Endothelial cell of umbilical vein (primary cell): Measurements from ENCODE around the gene AAGAB. TPM values are rescaled to one million over a fixed set of nuclear protein-coding genes. Genes with fewer than 3 reads are reported as not detected.

Source experiments
- BruUV-seq: library from RNA; stranded (reverse); fragments of 400-500 nt; replicated peaks from 2 replicates; lab custom pipeline; 2021; lab: Mats Ljungman, UMichigan
- CTCF ChIA-PET: fragments of 300-600, 350-600 bp; sonication (Branson Sonifier 250); formaldehyde crosslinking; loops from one replicate; lab custom pipeline; 2021; ENCODE audit warnings: antibody characterized with exemption, inconsistent platforms; lab: Charles Lee
- POLR2A ChIA-PET: fragments of 300-600, 350-600 bp; sonication (Branson Sonifier 250); formaldehyde crosslinking; loops from one replicate; lab custom pipeline; 2021; ENCODE audit warnings: antibody characterized with exemption, inconsistent platforms; lab: Charles Lee
- DNase-seq: peaks from one replicate; pipeline ENCODE4 v3.0.0-alpha.2; 2011; ENCODE audit warnings: low read depth, low spot score
- FAIRE-seq: peaks from 2 replicates; lab custom pipeline; 2011; peaks lifted over from hg19 to GRCh38; lab: Jason Lieb, UNC
- H2AFZ ChIP-seq: 2 replicates; pipeline ENCODE4 v1.6.0; 2012; ENCODE audit warnings: low read depth, low read length, control low read depth, inconsistent platforms
- H3K27ac ChIP-seq: 2 replicates; pipeline ENCODE4 v1.5.1; 2011; ENCODE audit warnings: low read depth, mild to moderate bottlenecking, control low read depth, low read length, moderate library complexity; ENCODE audit not compliant: insufficient read depth
- H3K27me3 ChIP-seq, 2 experiments: 2 replicates each; pipeline versions ENCODE4 v1.6.0 to v1.6.1; 2011; ENCODE audit warnings: low read length in 2 of 2, mixed read lengths in 1 of 2; ENCODE audit not compliant: control insufficient read depth in 2 of 2, insufficient read depth in 2 of 2
- H3K36me3 ChIP-seq, 2 experiments: 2 replicates in 1 of 2; 3 replicates in 1 of 2; pipeline ENCODE4 v1.5.1; 2011; ENCODE audit warnings: low read length in 2 of 2, mild to moderate bottlenecking in 1 of 2, moderate library complexity in 1 of 2; ENCODE audit not compliant: control insufficient read depth in 2 of 2, insufficient read depth in 2 of 2; ENCODE audit errors: extremely low read depth in 1 of 2
- H3K4me1 ChIP-seq: 3 replicates; pipeline ENCODE4 v1.5.1; 2011; ENCODE audit warnings: mild to moderate bottlenecking, low read length; ENCODE audit not compliant: control insufficient read depth, insufficient read depth; ENCODE audit errors: extremely low read depth
- H3K4me2 ChIP-seq: 2 replicates; pipeline ENCODE4 v1.6.1; 2011; ENCODE audit warnings: low read length, control low read depth, mixed read lengths; ENCODE audit not compliant: insufficient read depth
- H3K4me3 ChIP-seq, 3 experiments: fragments of 200-600 bp in 1 of 3; sonication (generic), shearing (Covaris generic) in 1 of 3; replicated peaks in 1 of 3; 2 replicates each; pipeline ENCODE4 v1.5.1; 2011 to 2016; ENCODE audit warnings: control low read depth in 3 of 3, low read length in 3 of 3, mild to moderate bottlenecking in 2 of 3, inconsistent platforms in 1 of 3, low read depth in 1 of 3, moderate library complexity in 1 of 3; ENCODE audit not compliant: insufficient read depth in 1 of 3
- H3K79me2 ChIP-seq: 2 replicates; pipeline ENCODE4 v1.6.0; 2012; ENCODE audit warnings: low read length, inconsistent platforms; ENCODE audit not compliant: control insufficient read depth, insufficient read depth
- H3K9ac ChIP-seq: replicated peaks from 2 replicates; pipeline ENCODE3; 2011; ENCODE audit warnings: low read length, control low read depth; ENCODE audit not compliant: insufficient read depth; ENCODE audit errors: extremely low read depth
- H3K9me1 ChIP-seq: replicated peaks from 3 replicates; pipeline ENCODE4 v1.6.0; 2011; ENCODE audit warnings: mild to moderate bottlenecking, low read length; ENCODE audit not compliant: control insufficient read depth, insufficient read depth; ENCODE audit errors: extremely low read depth
- H3K9me3 ChIP-seq: replicated peaks from 2 replicates; pipeline ENCODE4 v1.5.1; 2012; ENCODE audit warnings: low read length, inconsistent platforms; ENCODE audit not compliant: control insufficient read depth, insufficient read depth
- H4K20me1 ChIP-seq: replicated peaks from 2 replicates; pipeline ENCODE3; 2011; ENCODE audit warnings: mild to moderate bottlenecking, low read length; ENCODE audit not compliant: control insufficient read depth, insufficient read depth; ENCODE audit errors: extremely low read depth
- CTCF ChIP-seq, 2 donors: IDR thresholded peaks; 1 replicate in 1 of 2; 2 replicates in 1 of 2; pipeline ENCODE4 v1.5.1; 2011; ENCODE audit warnings: low read length in 2 of 2, mild to moderate bottlenecking in 2 of 2, moderate library complexity in 2 of 2, control low read depth in 1 of 2, inconsistent platforms in 1 of 2, low read depth in 1 of 2; ENCODE audit not compliant: insufficient read depth in 1 of 2; ENCODE audit errors: extremely low read depth in 1 of 2
- FOS ChIP-seq: IDR thresholded peaks from 2 replicates; pipeline ENCODE4 v1.6.1; 2011; ENCODE audit warnings: mild to moderate bottlenecking, low read length, moderate library complexity, borderline replicate concordance; ENCODE audit not compliant: insufficient read depth
- JUN ChIP-seq: IDR thresholded peaks from 2 replicates; pipeline ENCODE4 v1.6.1; 2011; ENCODE audit warnings: borderline replicate concordance, low read depth; ENCODE audit not compliant: insufficient read length, insufficient read depth
- MAX ChIP-seq: IDR thresholded peaks from 2 replicates; pipeline ENCODE4 v1.6.1; 2011; ENCODE audit not compliant: insufficient read depth, insufficient read length
- MYC ChIP-seq: IDR thresholded peaks from one replicate; pipeline ENCODE4 v1.6.1; 2011; ENCODE audit warnings: mild to moderate bottlenecking, low read depth, low read length
- POLR2A ChIP-seq: IDR thresholded peaks from 2 replicates; pipeline ENCODE4 v1.6.1; 2012; ENCODE audit warnings: low read depth, mild to moderate bottlenecking, control low read depth, low read length
- dilution Hi-C: fragments of 300-500 bp; cut with MboI; formaldehyde crosslinking; loops from one replicate; pipeline ENCODE4 v1.15.0; 2019; ENCODE audit warnings: low sequenced_read_pairs; ENCODE audit not compliant: extremely low pct_ligation_motif_present
- intact Hi-C: fragments of 100-400 bp; cut with micrococcal nuclease; formaldehyde crosslinking; loops from one replicate; pipeline ENCODE4 v1.10.0; 2022
- polyA plus RNA-seq, 4 experiments: library from polyadenylated mRNA; depleted of rRNA in 3 of 4; stranded (reverse) in 3 of 4; unstranded in 1 of 4; fragments of >200 nt; gene quantifications; 2 replicates each; pipeline versions ENCODE4 v1.2.1 to v1.2.3, GENCODE V29; 2011 to 2012; ENCODE audit warnings: missing spikeins in 1 of 4
- total RNA-seq: library from RNA; stranded (reverse); gene quantifications from 2 replicates; pipeline ENCODE4 v1.2.3, GENCODE V29; 2021

AAGAB gene
- total and polyA plus RNA-seq, 2 donors (not counting 3 experiments of a cell fraction or from before 2014, with no cell fraction given), result 21.2 to 42.6 TPM

GRCh38 chr15:67253549-67254237 lies 768 bp downstream of the AAGAB start:
- POLR2A ChIA-PET, result no interaction called here
- peaks cover 45% of the 10 kb centered on the region for H3K79me2 ChIP-seq
- BruUV-seq, result no TSS peak
- peak; percentile 54 for FAIRE-seq
- peak overlapping the region; percentile 84 for H2AFZ ChIP-seq
- H3K4me3 ChIP-seq, result peak overlapping the region; percentile 90 to 97 (median 95)
- dilution Hi-C loops (no loop called here), intact Hi-C loops (loop anchor here (2.0 to 5.0 kb wide), 4 partner anchors 146 to 306 kb away; partner anchors contain the start of gene SMAD3)
- peak overlapping the region; percentile 96 for H3K4me2 ChIP-seq
- no peaks in the 10 kb centered on the region for H3K9me3 ChIP-seq
- no peaks in the 10 kb centered on the region for H3K27me3 ChIP-seq
- H3K36me3 ChIP-seq, result no peaks in the 10 kb centered on the region
- H3K9me1 ChIP-seq, result no peaks in the 10 kb centered on the region
- CTCF ChIA-PET, result interaction anchor here (0.8 to 1.2 kb wide), 3 partner anchors 14 to 47 kb away, joined by 3 read pairs; no protein-coding TSS in a partner anchor
- H3K27ac ChIP-seq, result peak overlapping the region; percentile 93
- no peak for DNase-seq
- TF ChIP-seq MYC, result no peak
- TF ChIP-seq CTCF (IDR thresholded peaks at IDR 0.05; ENCODE audit: extremely low read depth in 1 of 2, insufficient read depth in 1 of 2, low read depth in 1 of 2, low read length in 2 of 2), result no peak
- no peak for TF ChIP-seq MAX
- TF ChIP-seq FOS, result no peak
- TF ChIP-seq POLR2A, result no peak
- TF ChIP-seq JUN, result no peak
- peaks cover 7% of the 10 kb centered on the region for H3K4me1 ChIP-seq
- peak overlapping the region; percentile 98 for H3K9ac ChIP-seq
- H4K20me1 ChIP-seq, result no peaks in the 10 kb centered on the region
